Measurements from ENCODE around the gene DLGAP1. TPM values are rescaled to one million over a fixed set of nuclear protein-coding genes. Genes with fewer than 3 reads are reported as not detected.

The DLGAP1 gene
- total and polyA plus RNA-seq, 4 donors: 0.75 to 6.6 (median 3.6) TPM

DNA sequence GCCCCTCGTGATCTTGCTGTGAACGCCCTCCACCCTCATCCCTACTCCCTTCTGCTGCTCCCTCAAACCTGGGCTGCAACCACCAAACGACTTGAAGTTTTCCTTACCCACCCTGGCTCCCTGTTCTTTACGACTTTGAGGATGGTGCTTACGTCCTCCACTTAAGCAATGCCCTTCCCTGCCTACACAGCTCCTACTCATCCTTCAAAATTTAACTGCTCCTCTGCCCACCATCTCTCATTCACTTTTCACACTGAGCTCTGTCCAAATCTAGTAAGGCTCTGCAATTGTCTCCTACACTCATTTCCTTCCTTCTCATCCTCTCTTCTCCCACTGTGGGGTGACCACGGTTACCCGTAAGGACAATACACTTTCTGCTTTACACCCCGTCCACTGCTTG is 554.1 kb downstream of the DLGAP1 start:
- Histone ChIP-seq H3K9me3 (ENCODE audit: control insufficient read depth, low read length) (no peaks in the 10 kb centered on the region), H3K36me3 (ENCODE audit: control insufficient read depth in 1 of 2, insufficient read depth in 2 of 2, low read length in 1 of 2) (no peaks in the 10 kb centered on the region), H3K27me3 (ENCODE audit: control insufficient read depth in 1 of 2, insufficient read depth in 2 of 2, low read length in 1 of 2) (no peaks in the 10 kb centered on the region), H3K27ac (ENCODE audit: low read depth in 1 of 2, low read length in 2 of 2) (no peak overlapping the region), H3K4me3 (ENCODE audit: low read length in 2 of 2) (no peak overlapping the region), H3K4me1 (ENCODE audit: control insufficient read depth in 1 of 2, insufficient read depth in 2 of 2, low read length in 2 of 2) (no peaks in the 10 kb centered on the region)
- ATAC-seq (ENCODE audit: low FRiP score) (no peak), DNase-seq (no peak)
- intact Hi-C loops (cut with DNase I): no loop called here
- 91% methylated on average over 8 of the region's 8 CpGs for WGBS, 2 donors

DNA sequence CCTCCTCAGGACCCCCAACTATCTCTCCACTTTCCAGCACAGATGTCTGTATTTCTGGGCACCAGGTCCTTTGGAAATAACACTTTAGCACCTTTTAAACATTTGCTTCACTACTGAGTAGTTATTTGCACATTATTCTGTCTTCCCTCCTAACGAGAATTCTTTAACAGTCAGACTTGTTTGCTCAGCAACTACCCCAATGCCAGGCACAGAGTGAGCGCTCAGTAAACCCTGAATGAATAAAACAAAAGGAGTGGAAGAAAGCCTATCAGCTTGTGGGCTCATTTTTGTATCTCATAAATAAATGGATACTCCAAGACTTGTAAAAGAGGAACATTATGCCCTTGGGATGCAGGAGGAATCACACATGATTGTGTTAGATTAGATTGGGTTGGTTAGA is 554.8 kb downstream of the DLGAP1 start:
- WGBS, 2 donors: 89 to 93% methylated on average over 2 of the region's 2 CpGs

DNA sequence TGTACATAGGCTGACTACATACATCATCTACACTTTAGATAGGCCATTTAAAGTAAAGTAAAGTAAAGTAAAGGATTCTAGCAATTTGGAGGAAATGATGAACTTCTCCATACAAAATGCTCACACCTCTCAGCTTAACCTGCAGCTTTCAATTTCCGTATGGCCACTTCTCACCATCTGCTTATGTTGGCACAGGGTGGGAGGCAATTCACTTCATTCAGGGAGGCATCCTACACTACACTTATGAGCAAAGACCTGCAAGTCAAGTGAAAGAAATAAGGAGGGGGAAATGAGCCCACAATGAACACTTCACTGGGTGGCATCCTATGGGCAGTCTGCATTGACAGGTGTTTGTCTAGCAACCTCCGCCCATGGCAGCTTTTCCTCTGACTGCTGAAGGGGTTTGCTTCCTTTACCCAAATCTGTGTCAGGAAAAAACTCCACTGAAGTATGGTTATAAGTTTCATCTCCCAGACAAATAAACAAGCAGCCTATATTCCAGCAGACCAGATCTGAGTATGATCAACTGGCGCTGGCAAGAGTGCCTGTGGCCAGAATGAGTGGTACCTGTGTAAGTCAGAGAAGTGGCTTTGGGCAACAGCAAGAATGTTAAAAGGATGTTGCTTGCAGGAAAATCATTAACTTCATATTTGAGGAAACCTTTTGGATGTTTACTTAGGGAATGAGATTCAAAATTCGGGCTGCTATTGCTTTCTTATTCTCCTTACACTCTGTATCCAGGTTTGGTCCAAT is 556.1 kb downstream of the DLGAP1 start:
- WGBS, 2 donors: 79 to 80% methylated on average over 4 of the region's 4 CpGs

More for the DNA sequence above, 554.8 kb downstream of the DLGAP1 start:
- no peak for DNase-seq
- intact Hi-C loops (cut with DNase I): no loop called here
- H3K27ac ChIP-seq (ENCODE audit: low read depth in 1 of 2, low read length in 2 of 2): no peak overlapping the region
- no peaks in the 10 kb centered on the region for H3K27me3 ChIP-seq (ENCODE audit: control insufficient read depth in 1 of 2, insufficient read depth in 2 of 2, low read length in 1 of 2)
- H3K36me3 ChIP-seq (ENCODE audit: control insufficient read depth in 1 of 2, insufficient read depth in 2 of 2, low read length in 1 of 2): no peaks in the 10 kb centered on the region
- no peak overlapping the region for H3K4me3 ChIP-seq (ENCODE audit: low read length in 2 of 2)
- ATAC-seq (ENCODE audit: low FRiP score): no peak
- H3K9me3 ChIP-seq (ENCODE audit: control insufficient read depth, low read length): peaks cover 1% of the 10 kb centered on the region
- H3K4me1 ChIP-seq (ENCODE audit: control insufficient read depth in 1 of 2, insufficient read depth in 2 of 2, low read length in 2 of 2): no peaks in the 10 kb centered on the region

DNA sequence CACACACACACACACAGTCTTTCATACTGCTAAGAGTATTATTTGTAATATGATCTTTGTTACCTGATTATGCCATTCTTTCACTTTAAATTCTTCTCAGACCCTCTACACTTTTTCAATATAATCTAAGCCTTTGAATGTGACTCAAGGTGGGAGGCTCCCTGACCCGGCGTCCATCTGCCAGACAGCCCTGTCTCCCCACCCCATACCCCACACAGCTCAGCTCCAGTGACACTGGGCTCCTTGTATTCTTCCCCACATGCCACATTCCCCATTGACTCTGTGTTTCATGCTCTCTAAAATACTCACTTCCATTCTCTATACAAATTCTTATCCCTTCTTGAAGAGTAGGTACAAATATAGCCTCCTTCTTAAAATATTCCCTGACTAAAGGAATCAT is 563.0 kb downstream of the DLGAP1 start:
- no peaks in the 10 kb centered on the region for H3K36me3 ChIP-seq (ENCODE audit: control insufficient read depth in 1 of 2, insufficient read depth in 2 of 2, low read length in 1 of 2)
- no peaks in the 10 kb centered on the region for H3K4me1 ChIP-seq (ENCODE audit: control insufficient read depth in 1 of 2, insufficient read depth in 2 of 2, low read length in 2 of 2)
- WGBS, 2 donors: 74 to 75% methylated on average over 2 of the region's 2 CpGs
- H3K27ac ChIP-seq (ENCODE audit: low read depth in 1 of 2, low read length in 2 of 2): no peak overlapping the region
- ATAC-seq (ENCODE audit: low FRiP score) (no peak), DNase-seq (no peak)
- intact Hi-C loops (cut with DNase I): no loop called here
- H3K27me3 ChIP-seq (ENCODE audit: control insufficient read depth in 1 of 2, insufficient read depth in 2 of 2, low read length in 1 of 2): no peaks in the 10 kb centered on the region
- no peak overlapping the region for H3K4me3 ChIP-seq (ENCODE audit: low read length in 2 of 2)
- peaks cover 1% of the 10 kb centered on the region for H3K9me3 ChIP-seq (ENCODE audit: control insufficient read depth, low read length)

More for the DNA sequence above, 556.1 kb downstream of the DLGAP1 start:
- Histone ChIP-seq H3K4me3 (ENCODE audit: low read length in 2 of 2) (no peak overlapping the region), H3K9me3 (ENCODE audit: control insufficient read depth, low read length) (peaks cover 1% of the 10 kb centered on the region), H3K4me1 (ENCODE audit: control insufficient read depth in 1 of 2, insufficient read depth in 2 of 2, low read length in 2 of 2) (no peaks in the 10 kb centered on the region), H3K27ac (ENCODE audit: low read depth in 1 of 2, low read length in 2 of 2) (no peak overlapping the region), H3K36me3 (ENCODE audit: control insufficient read depth in 1 of 2, insufficient read depth in 2 of 2, low read length in 1 of 2) (no peaks in the 10 kb centered on the region), H3K27me3 (ENCODE audit: control insufficient read depth in 1 of 2, insufficient read depth in 2 of 2, low read length in 1 of 2) (no peaks in the 10 kb centered on the region)
- no peak for DNase-seq
- intact Hi-C loops (cut with DNase I): no loop called here
- no peak for ATAC-seq (ENCODE audit: low FRiP score)

DNA sequence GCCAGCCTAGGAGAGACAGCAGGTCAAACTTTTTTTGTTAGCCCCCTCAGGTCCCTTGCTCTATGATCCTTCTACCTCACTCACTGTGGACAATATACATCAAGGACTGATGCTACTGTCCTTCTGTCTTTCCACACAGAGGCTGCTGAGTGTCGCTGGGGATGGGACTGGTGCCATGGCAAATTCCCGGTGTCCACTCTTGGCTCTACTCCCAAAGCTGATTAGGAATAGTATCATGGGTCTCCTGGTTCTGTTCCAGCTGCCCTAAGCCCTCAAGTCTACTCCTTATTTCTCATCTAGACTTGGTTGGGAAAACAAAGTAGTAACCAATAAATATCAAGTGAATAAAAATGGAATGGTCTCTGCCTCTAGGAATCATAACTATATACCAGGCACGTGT is 563.9 kb downstream of the DLGAP1 start:
- 19 to 29% methylated on average over 3 of the region's 3 CpGs for WGBS, 2 donors
- H3K4me3 ChIP-seq (ENCODE audit: low read length in 2 of 2): no peak overlapping the region
- no peak for DNase-seq
- H3K36me3 ChIP-seq (ENCODE audit: control insufficient read depth in 1 of 2, insufficient read depth in 2 of 2, low read length in 1 of 2): no peaks in the 10 kb centered on the region
- H3K27me3 ChIP-seq (ENCODE audit: control insufficient read depth in 1 of 2, insufficient read depth in 2 of 2, low read length in 1 of 2): no peaks in the 10 kb centered on the region
- H3K9me3 ChIP-seq (ENCODE audit: control insufficient read depth, low read length): peaks cover 1% of the 10 kb centered on the region
- intact Hi-C loops (cut with DNase I): no loop called here
- no peak for ATAC-seq (ENCODE audit: low FRiP score)
- no peaks in the 10 kb centered on the region for H3K4me1 ChIP-seq (ENCODE audit: control insufficient read depth in 1 of 2, insufficient read depth in 2 of 2, low read length in 2 of 2)
- H3K27ac ChIP-seq (ENCODE audit: low read depth in 1 of 2, low read length in 2 of 2): no peak overlapping the region

DNA sequence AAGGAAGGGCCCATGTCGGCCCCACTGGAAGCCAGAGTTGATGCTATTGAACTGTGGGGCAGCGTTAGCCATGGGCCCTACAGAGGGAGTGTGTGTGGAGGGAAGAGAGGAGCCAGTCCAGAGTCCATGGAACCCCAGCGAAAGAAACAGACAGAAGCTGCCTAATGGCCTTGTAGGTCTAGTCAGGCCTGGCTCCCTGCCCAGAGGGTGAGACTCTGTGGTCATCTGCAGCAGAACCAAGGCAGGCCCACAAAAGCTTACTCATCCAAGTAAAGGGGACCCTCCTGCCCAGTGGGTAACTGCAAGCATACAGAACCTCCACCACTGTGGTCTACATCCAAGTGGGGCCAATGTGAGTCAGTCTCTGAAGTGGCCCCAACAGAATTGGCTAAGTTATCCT is 565.3 kb downstream of the DLGAP1 start:
- intact Hi-C loops (cut with DNase I): no loop called here
- H3K4me3 ChIP-seq (ENCODE audit: low read length in 2 of 2): no peak overlapping the region
- H3K27ac ChIP-seq (ENCODE audit: low read depth in 1 of 2, low read length in 2 of 2): no peak overlapping the region
- H3K9me3 ChIP-seq (ENCODE audit: control insufficient read depth, low read length): no peaks in the 10 kb centered on the region
- no peaks in the 10 kb centered on the region for H3K36me3 ChIP-seq (ENCODE audit: control insufficient read depth in 1 of 2, insufficient read depth in 2 of 2, low read length in 1 of 2)
- H3K4me1 ChIP-seq (ENCODE audit: control insufficient read depth in 1 of 2, insufficient read depth in 2 of 2, low read length in 2 of 2): no peaks in the 10 kb centered on the region
- ATAC-seq (ENCODE audit: low FRiP score) (no peak), DNase-seq (no peak)
- WGBS, 2 donors: 88 to 93% methylated on average over 3 of the region's 3 CpGs
- H3K27me3 ChIP-seq (ENCODE audit: control insufficient read depth in 1 of 2, insufficient read depth in 2 of 2, low read length in 1 of 2): no peaks in the 10 kb centered on the region

DNA sequence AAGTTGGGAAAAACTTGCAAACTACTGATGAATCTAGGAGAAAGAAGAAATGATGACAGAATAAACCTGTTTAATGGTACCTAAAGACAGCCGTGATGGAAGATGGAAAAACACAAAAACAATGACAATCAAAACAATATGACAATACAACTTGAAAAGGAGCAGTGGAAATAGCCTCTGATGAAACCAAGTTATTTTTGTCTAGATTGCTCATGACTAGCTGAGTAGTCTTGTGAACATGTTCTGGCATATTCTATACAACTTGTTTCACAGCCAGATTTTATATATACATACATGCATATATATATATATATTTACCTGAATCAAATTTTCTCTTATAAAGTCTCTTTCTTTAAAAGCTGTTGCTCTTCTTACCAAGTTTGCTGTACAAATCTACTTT is 566.0 kb downstream of the DLGAP1 start:
- WGBS, 2 donors: 65 to 77% methylated on average over 1 of the region's 1 CpG
- Histone ChIP-seq H3K4me1 (ENCODE audit: control insufficient read depth in 1 of 2, insufficient read depth in 2 of 2, low read length in 2 of 2) (no peaks in the 10 kb centered on the region), H3K27ac (ENCODE audit: low read depth in 1 of 2, low read length in 2 of 2) (no peak overlapping the region), H3K27me3 (ENCODE audit: control insufficient read depth in 1 of 2, insufficient read depth in 2 of 2, low read length in 1 of 2) (no peaks in the 10 kb centered on the region), H3K9me3 (ENCODE audit: control insufficient read depth, low read length) (no peaks in the 10 kb centered on the region), H3K36me3 (ENCODE audit: control insufficient read depth in 1 of 2, insufficient read depth in 2 of 2, low read length in 1 of 2) (no peaks in the 10 kb centered on the region), H3K4me3 (ENCODE audit: low read length in 2 of 2) (no peak overlapping the region)
- DNase-seq (no peak), ATAC-seq (ENCODE audit: low FRiP score) (no peak)
- intact Hi-C loops (cut with DNase I): no loop called here

DNA sequence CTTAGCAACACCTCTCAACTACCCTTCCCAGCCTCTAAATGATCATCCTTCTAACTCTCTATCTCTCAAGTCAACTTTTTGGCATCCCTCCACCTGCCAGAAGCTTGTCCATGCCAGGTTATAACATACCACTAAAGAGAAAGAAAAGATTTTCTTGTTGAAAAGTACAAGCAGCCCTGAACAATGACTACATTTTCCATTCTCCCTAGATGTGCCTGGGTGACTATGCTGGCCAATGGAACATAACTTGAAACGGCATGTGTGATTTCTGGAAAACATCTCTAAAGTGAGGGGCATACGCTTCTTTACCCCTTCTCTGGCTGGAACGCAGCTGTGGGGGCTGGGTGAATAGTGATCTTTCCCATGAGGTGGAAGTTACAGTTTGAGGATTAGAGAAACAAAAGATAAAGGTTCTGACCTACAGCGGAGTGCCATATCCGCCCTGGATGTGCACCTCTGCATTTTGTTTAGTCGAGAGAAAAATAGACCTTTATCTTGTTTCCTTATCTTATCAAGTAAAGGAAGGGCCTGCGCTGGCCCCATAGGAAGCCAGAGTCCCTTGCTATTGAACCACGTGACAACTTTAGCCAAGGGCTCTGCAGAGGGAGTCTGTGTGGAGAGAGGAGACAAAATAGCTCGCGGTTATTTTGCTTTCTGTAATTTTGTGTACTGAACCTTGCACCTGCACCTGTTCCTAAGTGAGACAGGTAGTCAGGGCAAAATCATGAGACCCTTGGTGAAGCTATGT is 568.4 kb downstream of the DLGAP1 start:
- WGBS, 2 donors: 8 to 12% methylated on average over 10 of the region's 10 CpGs
- H3K9me3 ChIP-seq (ENCODE audit: control insufficient read depth, low read length): no peaks in the 10 kb centered on the region
- peak overlapping the region in 1 of 2 donors; percentile 34 for H3K4me3 ChIP-seq (ENCODE audit: low read length in 2 of 2)
- ATAC-seq (ENCODE audit: low FRiP score) (no peak), DNase-seq (no peak)
- no peaks in the 10 kb centered on the region for H3K27me3 ChIP-seq (ENCODE audit: control insufficient read depth in 1 of 2, insufficient read depth in 2 of 2, low read length in 1 of 2)
- H3K36me3 ChIP-seq (ENCODE audit: control insufficient read depth in 1 of 2, insufficient read depth in 2 of 2, low read length in 1 of 2): no peaks in the 10 kb centered on the region
- H3K27ac ChIP-seq (ENCODE audit: low read depth in 1 of 2, low read length in 2 of 2): no peak overlapping the region
- H3K4me1 ChIP-seq (ENCODE audit: control insufficient read depth in 1 of 2, insufficient read depth in 2 of 2, low read length in 2 of 2): no peaks in the 10 kb centered on the region
- intact Hi-C loops (cut with DNase I): no loop called here

Measured in aorta (tissue), 5 donors.